Adipocyte (in vitro differentiated cells): ENCODE data around the gene ABI2.

Source experiments
- DNase-seq: peaks from one replicate; pipeline ENCODE4 v3.0.0-alpha.2; 2015; ENCODE audit warnings: low read depth
- H3K27me3 ChIP-seq: replicated peaks from 2 replicates; pipeline ENCODE4 v1.7.0; 2013; ENCODE audit warnings: mild to moderate bottlenecking, low read length, moderate library complexity; ENCODE audit not compliant: control insufficient read depth, insufficient read depth
- H3K36me3 ChIP-seq: 2 replicates; pipeline ENCODE4 v1.7.0; 2013; ENCODE audit warnings: low read length, mild to moderate bottlenecking, moderate library complexity; ENCODE audit not compliant: control insufficient read depth, insufficient read depth, severe bottlenecking
- H3K4me1 ChIP-seq: 2 replicates; pipeline ENCODE4 v1.7.0; 2013; ENCODE audit warnings: mild to moderate bottlenecking, low read length, moderate library complexity; ENCODE audit not compliant: control insufficient read depth, insufficient read depth
- H3K4me3 ChIP-seq: 2 replicates; pipeline ENCODE4 v1.7.0; 2013; ENCODE audit warnings: mild to moderate bottlenecking, low read length, moderate library complexity
- H3K9ac ChIP-seq: 2 replicates; pipeline ENCODE4 v1.7.0; 2013; ENCODE audit warnings: mild to moderate bottlenecking, low read length, moderate library complexity
- H3K9me3 ChIP-seq: 2 replicates; pipeline ENCODE4 v1.7.0; 2013; ENCODE audit warnings: mild to moderate bottlenecking, low read length, moderate library complexity; ENCODE audit not compliant: control insufficient read depth

The ABI2 gene

GRCh38 chr2:203431391-203432185 is 103.4 kb downstream of the ABI2 start:
- H3K9me3 ChIP-seq = no peaks in the 10 kb centered on the region
- peak; percentile 47 for DNase-seq
- no peak overlapping the region for H3K9ac ChIP-seq
- H3K4me3 ChIP-seq = no peak overlapping the region
- H3K27me3 ChIP-seq = no peaks in the 10 kb centered on the region
- peaks cover 26% of the 10 kb centered on the region for H3K4me1 ChIP-seq
- peaks cover 7% of the 10 kb centered on the region for H3K36me3 ChIP-seq

GRCh38 chr2:203432811-203433210 is 104.6 kb downstream of the ABI2 start:
- no peaks in the 10 kb centered on the region for H3K9me3 ChIP-seq
- no peak overlapping the region for H3K9ac ChIP-seq
- no peak overlapping the region for H3K4me3 ChIP-seq
- H3K36me3 ChIP-seq = peaks cover 19% of the 10 kb centered on the region
- DNase-seq = no peak
- H3K4me1 ChIP-seq = peaks cover 17% of the 10 kb centered on the region
- no peaks in the 10 kb centered on the region for H3K27me3 ChIP-seq

GRCh38 chr2:203436496-203436895 is 108.3 kb downstream of the ABI2 start:
- H3K9me3 ChIP-seq = no peaks in the 10 kb centered on the region
- no peak for DNase-seq
- H3K27me3 ChIP-seq = no peaks in the 10 kb centered on the region
- peaks cover 41% of the 10 kb centered on the region for H3K36me3 ChIP-seq
- no peak overlapping the region for H3K4me3 ChIP-seq
- no peak overlapping the region for H3K9ac ChIP-seq
- H3K4me1 ChIP-seq = peaks cover 11% of the 10 kb centered on the region

GRCh38 chr2:203437511-203437910 is 109.3 kb downstream of the ABI2 start:
- H3K36me3 ChIP-seq = peaks cover 51% of the 10 kb centered on the region
- DNase-seq = no peak
- no peak overlapping the region for H3K4me3 ChIP-seq
- H3K4me1 ChIP-seq = peaks cover 3% of the 10 kb centered on the region
- H3K9me3 ChIP-seq = no peaks in the 10 kb centered on the region
- no peaks in the 10 kb centered on the region for H3K27me3 ChIP-seq
- H3K9ac ChIP-seq = no peak overlapping the region

GRCh38 chr2:203438528-203438927 is 110.3 kb downstream of the ABI2 start:
- peaks cover 56% of the 10 kb centered on the region for H3K36me3 ChIP-seq
- no peaks in the 10 kb centered on the region for H3K4me1 ChIP-seq
- H3K9ac ChIP-seq = no peak overlapping the region

GRCh38 chr2:203440671-203441070 is 112.5 kb downstream of the ABI2 start:
- Histone ChIP-seq H3K4me3 (no peak overlapping the region), H3K4me1 (no peaks in the 10 kb centered on the region), H3K27me3 (no peaks in the 10 kb centered on the region), H3K9ac (no peak overlapping the region), H3K36me3 (peaks cover 67% of the 10 kb centered on the region), H3K9me3 (no peaks in the 10 kb centered on the region)
- no peak for DNase-seq

More at GRCh38 chr2:203438528-203438927, 110.3 kb downstream of the ABI2 start:
- Histone ChIP-seq H3K4me3 (no peak overlapping the region), H3K9me3 (no peaks in the 10 kb centered on the region), H3K27me3 (no peaks in the 10 kb centered on the region)
- no peak for DNase-seq

- no peaks in the 10 kb centered on the region for H3K27me3 ChIP-seq
- DNase-seq = no peak
- no peak overlapping the region for H3K9ac ChIP-seq
- H3K36me3 ChIP-seq = peaks cover 72% of the 10 kb centered on the region
- no peaks in the 10 kb centered on the region for H3K9me3 ChIP-seq
- no peaks in the 10 kb centered on the region for H3K4me1 ChIP-seq
- no peak overlapping the region for H3K4me3 ChIP-seq
Observed at GRCh38 chr2:203441463-203441862, 113.3 kb downstream of the ABI2 start.

- Histone ChIP-seq H3K9ac (no peak overlapping the region), H3K4me1 (no peaks in the 10 kb centered on the region), H3K9me3 (no peaks in the 10 kb centered on the region), H3K36me3 (peaks cover 72% of the 10 kb centered on the region), H3K4me3 (no peak overlapping the region), H3K27me3 (no peaks in the 10 kb centered on the region)
- DNase-seq = no peak
Observed at GRCh38 chr2:203442463-203442862, 114.3 kb downstream of the ABI2 start.

- Histone ChIP-seq H3K4me1 (no peaks in the 10 kb centered on the region), H3K9me3 (no peaks in the 10 kb centered on the region), H3K27me3 (no peaks in the 10 kb centered on the region), H3K36me3 (peaks cover 71% of the 10 kb centered on the region), H3K9ac (no peak overlapping the region), H3K4me3 (no peak overlapping the region)
- no peak for DNase-seq
Observed at GRCh38 chr2:203444738-203445137, 116.5 kb downstream of the ABI2 start.

- no peaks in the 10 kb centered on the region for H3K9me3 ChIP-seq
- H3K4me3 ChIP-seq = no peak overlapping the region
- H3K4me1 ChIP-seq = peaks cover 11% of the 10 kb centered on the region
- H3K27me3 ChIP-seq = no peaks in the 10 kb centered on the region
- peak; percentile 32 for DNase-seq
- H3K36me3 ChIP-seq = peaks cover 77% of the 10 kb centered on the region
- no peak overlapping the region for H3K9ac ChIP-seq
Observed at GRCh38 chr2:203446071-203446481, 117.9 kb downstream of the ABI2 start.

- no peak for DNase-seq
- Histone ChIP-seq H3K4me3 (no peak overlapping the region), H3K9me3 (no peaks in the 10 kb centered on the region), H3K36me3 (peaks cover 71% of the 10 kb centered on the region), H3K4me1 (peaks cover 18% of the 10 kb centered on the region), H3K9ac (no peak overlapping the region), H3K27me3 (no peaks in the 10 kb centered on the region)
Observed at GRCh38 chr2:203446780-203447179, 118.6 kb downstream of the ABI2 start.

GRCh38 chr2:203450561-203450960 is 122.4 kb downstream of the ABI2 start:
- no peak overlapping the region for H3K4me3 ChIP-seq
- no peaks in the 10 kb centered on the region for H3K9me3 ChIP-seq
- no peak for DNase-seq
- H3K27me3 ChIP-seq = no peaks in the 10 kb centered on the region
- H3K36me3 ChIP-seq = peaks cover 55% of the 10 kb centered on the region
- H3K4me1 ChIP-seq = peaks cover 37% of the 10 kb centered on the region
- peak overlapping the region; percentile 24 for H3K9ac ChIP-seq
